ENCODE results near the gene NDFIP2. TPM values are rescaled to one million over a fixed set of nuclear protein-coding genes. Genes with fewer than 3 reads are reported as not detected.

Gene NDFIP2
- total and polyA plus RNA-seq, 2 donors (not counting 3 experiments of a cell fraction or from before 2014, with no cell fraction given), result 7.9 to 18.5 TPM

DNA sequence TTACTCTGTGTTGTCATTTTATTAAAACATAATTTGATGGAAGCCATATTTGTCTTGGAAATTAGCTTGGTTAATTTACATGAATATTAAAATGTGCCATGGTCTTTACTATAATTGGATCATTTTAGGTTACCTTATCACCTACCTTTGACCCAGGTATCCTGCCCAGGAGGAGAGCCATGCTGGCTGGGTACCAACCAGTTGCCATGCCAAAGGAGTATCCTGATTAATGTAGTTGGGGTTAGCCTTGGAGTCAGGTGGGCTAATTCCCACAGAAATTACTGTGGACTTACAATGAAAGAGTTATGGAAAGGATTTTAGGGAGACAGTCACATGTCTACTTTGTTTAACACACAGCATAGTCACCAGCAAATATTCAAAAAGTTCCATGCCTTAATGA is 32.0 kb downstream of the NDFIP2 start:
- H3K9me3 ChIP-seq (replicated peaks; ENCODE audit: control insufficient read depth, insufficient read depth, low read length), result no peaks in the 10 kb centered on the region
- H4K20me1 ChIP-seq (replicated peaks; ENCODE audit: control insufficient read depth, extremely low read depth, insufficient read depth, low read length), result no peaks in the 10 kb centered on the region
- DNase-seq (ENCODE audit: low read depth, low spot score) (no peak), FAIRE-seq (no peak)
- no peak overlapping the region for H3K4me2 ChIP-seq (ENCODE audit: insufficient read depth, low read length)
- dilution Hi-C loops (cut with MboI; ENCODE audit: extremely low pct_ligation_motif_present, low sequenced_read_pairs), result no loop called here
- intact Hi-C loops (cut with micrococcal nuclease), result no loop called here
- H3K79me2 ChIP-seq (ENCODE audit: control insufficient read depth, insufficient read depth, low read length), result peaks cover 3% of the 10 kb centered on the region
- TF ChIP-seq POLR2AphosphoS5 (IDR thresholded peaks at IDR 0.05; ENCODE audit: insufficient read depth, low read depth, low read length) (no peak), FOS (IDR thresholded peaks at IDR 0.05; ENCODE audit: borderline replicate concordance, insufficient read depth, low read length) (no peak), MYC (IDR thresholded peaks at IDR 0.05; ENCODE audit: low read depth, low read length) (no peak), GATA2 (IDR thresholded peaks at IDR 0.05; ENCODE audit: insufficient read depth, insufficient read length, low read depth, low read length) (no peak), POLR2A (IDR thresholded peaks at IDR 0.05; ENCODE audit: low read depth, low read length) (no peak), JUN (IDR thresholded peaks at IDR 0.05; ENCODE audit: borderline replicate concordance, insufficient read depth, insufficient read length, low read depth) (no peak)
- TF ChIP-seq, protein P1, sequence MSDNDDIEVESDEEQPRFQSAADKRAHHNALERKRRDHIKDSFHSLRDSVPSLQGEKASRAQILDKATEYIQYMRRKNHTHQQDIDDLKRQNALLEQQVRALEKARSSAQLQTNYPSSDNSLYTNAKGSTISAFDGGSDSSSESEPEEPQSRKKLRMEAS (IDR thresholded peaks at IDR 0.05; ENCODE audit: insufficient read depth, insufficient read length), result no peak
- TF ChIP-seq, protein P2, sequence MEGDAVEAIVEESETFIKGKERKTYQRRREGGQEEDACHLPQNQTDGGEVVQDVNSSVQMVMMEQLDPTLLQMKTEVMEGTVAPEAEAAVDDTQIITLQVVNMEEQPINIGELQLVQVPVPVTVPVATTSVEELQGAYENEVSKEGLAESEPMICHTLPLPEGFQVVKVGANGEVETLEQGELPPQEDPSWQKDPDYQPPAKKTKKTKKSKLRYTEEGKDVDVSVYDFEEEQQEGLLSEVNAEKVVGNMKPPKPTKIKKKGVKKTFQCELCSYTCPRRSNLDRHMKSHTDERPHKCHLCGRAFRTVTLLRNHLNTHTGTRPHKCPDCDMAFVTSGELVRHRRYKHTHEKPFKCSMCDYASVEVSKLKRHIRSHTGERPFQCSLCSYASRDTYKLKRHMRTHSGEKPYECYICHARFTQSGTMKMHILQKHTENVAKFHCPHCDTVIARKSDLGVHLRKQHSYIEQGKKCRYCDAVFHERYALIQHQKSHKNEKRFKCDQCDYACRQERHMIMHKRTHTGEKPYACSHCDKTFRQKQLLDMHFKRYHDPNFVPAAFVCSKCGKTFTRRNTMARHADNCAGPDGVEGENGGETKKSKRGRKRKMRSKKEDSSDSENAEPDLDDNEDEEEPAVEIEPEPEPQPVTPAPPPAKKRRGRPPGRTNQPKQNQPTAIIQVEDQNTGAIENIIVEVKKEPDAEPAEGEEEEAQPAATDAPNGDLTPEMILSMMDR (IDR thresholded peaks at IDR 0.05; ENCODE audit: extremely low read depth in 1 of 2, insufficient read depth in 1 of 2, low read depth in 1 of 2, low read length in 2 of 2), result no peak
- no peak overlapping the region for H3K27ac ChIP-seq (ENCODE audit: insufficient read depth, low read depth, low read length)
- no peak overlapping the region for H3K4me3 ChIP-seq (replicated peaks in 1 of 3; ENCODE audit: insufficient read depth in 1 of 3, low read depth in 1 of 3, low read length in 3 of 3)
- no peaks in the 10 kb centered on the region for H3K36me3 ChIP-seq (ENCODE audit: control insufficient read depth in 2 of 2, extremely low read depth in 1 of 2, insufficient read depth in 2 of 2, low read length in 2 of 2)
- no peak overlapping the region for H2AFZ ChIP-seq (ENCODE audit: low read depth, low read length)
- no peak overlapping the region for H3K9ac ChIP-seq (replicated peaks; ENCODE audit: extremely low read depth, insufficient read depth, low read length)
- ChIA-PET POLR2A (no interaction called here), CTCF (interaction anchor here (0.8 to 3.4 kb wide), 4 partner anchors 15 to 89 kb away, joined by 3 to 13 read pairs (median 3); no protein-coding TSS in a partner anchor)
- peaks cover 7% of the 10 kb centered on the region for H3K4me1 ChIP-seq (ENCODE audit: control insufficient read depth, extremely low read depth, insufficient read depth, low read length)
- no TSS peak for BruUV-seq (replicated peaks)
- H3K27me3 ChIP-seq (ENCODE audit: control insufficient read depth in 2 of 2, insufficient read depth in 2 of 2, low read length in 2 of 2), result no peaks in the 10 kb centered on the region
- H3K9me1 ChIP-seq (replicated peaks; ENCODE audit: control insufficient read depth, extremely low read depth, insufficient read depth, low read length), result no peaks in the 10 kb centered on the region

Data from endothelial cell of umbilical vein (primary cell).